T-helper 1 cell treated with Interleukin-12 subunit alpha and Interleukin-12 subunit beta and Interleukin-4 antibody, amounts not matched to agents 30 ng/mL and 1 ng/mL, for 36 hours (primary cell): ENCODE measurements around the gene TBC1D22A. TPM values are rescaled to one million over a fixed set of nuclear protein-coding genes. Genes with fewer than 3 reads are reported as not detected.

ENCODE experiments used
- intact Hi-C: fragments of 100-400 bp; cut with micrococcal nuclease; formaldehyde crosslinking; loops from one replicate; pipeline ENCODE4 v1.15.1; 2024
- total RNA-seq: library from RNA; stranded (reverse); gene quantifications from 2 replicates; pipeline ENCODE4 v1.2.3, GENCODE V29; 2022

TBC1D22A gene
- total RNA-seq, 1 donor from 2014 or later: 39.3 TPM

- intact Hi-C loops: no loop called here
Measured at GRCh38 chr22:46925818-46926217, 163.4 kb downstream of the TBC1D22A start.

GRCh38 chr22:46929046-46929709 lies 166.7 kb downstream of the TBC1D22A start:
- intact Hi-C loops: no loop called here

GRCh38 chr22:46929710-46930204 lies 167.3 kb downstream of the TBC1D22A start:
- intact Hi-C loops: no loop called here

- intact Hi-C loops: no loop called here
Measured at GRCh38 chr22:46931414-46931813, 169.0 kb downstream of the TBC1D22A start.

- intact Hi-C loops: no loop called here
Measured at GRCh38 chr22:46931881-46932280, 169.4 kb downstream of the TBC1D22A start.

GRCh38 chr22:46933040-46933930 lies 170.8 kb downstream of the TBC1D22A start:
- intact Hi-C loops: no loop called here

- intact Hi-C loops: no loop called here
Measured at GRCh38 chr22:46934172-46934745, 171.8 kb downstream of the TBC1D22A start.

GRCh38 chr22:46934746-46935491 lies 172.5 kb downstream of the TBC1D22A start:
- intact Hi-C loops: no loop called here

- intact Hi-C loops: no loop called here
Measured at GRCh38 chr22:46935506-46936377, 173.3 kb downstream of the TBC1D22A start.

GRCh38 chr22:46936378-46936903 lies 174.0 kb downstream of the TBC1D22A start:
- intact Hi-C loops: no loop called here

GRCh38 chr22:46937185-46937584 lies 174.7 kb downstream of the TBC1D22A start:
- intact Hi-C loops: no loop called here

- intact Hi-C loops: no loop called here
Measured at GRCh38 chr22:46937939-46938338, 175.5 kb downstream of the TBC1D22A start.

GRCh38 chr22:46941968-46942798 lies 179.7 kb downstream of the TBC1D22A start:
- intact Hi-C loops: no loop called here

- intact Hi-C loops: no loop called here
Measured at GRCh38 chr22:46942799-46943785, 180.6 kb downstream of the TBC1D22A start.

GRCh38 chr22:46945481-46945880 lies 183.0 kb downstream of the TBC1D22A start:
- intact Hi-C loops: no loop called here

GRCh38 chr22:46946383-46946962 lies 184.0 kb downstream of the TBC1D22A start:
- intact Hi-C loops: no loop called here

- intact Hi-C loops: no loop called here
Measured at GRCh38 chr22:46947516-46948257, 185.2 kb downstream of the TBC1D22A start.
